GM23338 (cell line): ENCODE results near the gene EFCAB13. TPM values are rescaled to one million over a fixed set of nuclear protein-coding genes. Genes with fewer than 3 reads are reported as not detected.

ENCODE experiments used
- ATAC-seq: fragments of 200-7000 bp; cut with Tn5 transposase; 3 replicates; pipeline ENCODE4 v1.9.1; 2020
- DNase-seq: peaks from one replicate; pipeline ENCODE4 v3.0.0-alpha.2; 2015; ENCODE audit warnings: low spot score
- H2AFZ ChIP-seq: fragments of 200-600 bp; sonication (generic); 2 replicates; pipeline ENCODE4 v1.8.0; 2016; ENCODE audit warnings: antibody characterized with exemption, mild to moderate bottlenecking, moderate library complexity
- H3F3A ChIP-seq: fragments of 200-600 bp; sonication (generic); replicated peaks from 2 replicates; pipeline ENCODE4 v1.8.0; 2017; ENCODE audit warnings: antibody characterized with exemption, mixed run types, low read depth
- H3K27ac ChIP-seq: fragments of 200-600 bp; sonication (generic); 2 replicates; pipeline ENCODE4 v1.6.1; 2016; ENCODE audit warnings: low read depth
- H3K27me3 ChIP-seq: fragments of 200-600 bp; sonication (generic); 2 replicates; pipeline ENCODE4 v1.8.0; 2016; ENCODE audit warnings: mild to moderate bottlenecking, mixed run types, moderate library complexity; ENCODE audit not compliant: insufficient read depth
- H3K36me3 ChIP-seq: fragments of 200-600 bp; sonication (generic); 2 replicates; pipeline ENCODE4 v1.8.0; 2016; ENCODE audit warnings: mild to moderate bottlenecking; ENCODE audit not compliant: insufficient read depth
- H3K4me1 ChIP-seq: fragments of 200-600 bp; sonication (generic); 2 replicates; pipeline ENCODE4 v1.8.0; 2016; ENCODE audit warnings: mild to moderate bottlenecking, moderate library complexity; ENCODE audit not compliant: insufficient read depth
- H3K4me2 ChIP-seq: fragments of 200-600 bp; sonication (generic); 2 replicates; pipeline ENCODE4 v1.7.1; 2017; ENCODE audit warnings: mixed run types
- H3K4me3 ChIP-seq: fragments of 200-600 bp; sonication (generic); 2 replicates; pipeline ENCODE4 v1.6.1; 2016; ENCODE audit warnings: mixed run types
- H3K79me2 ChIP-seq: fragments of 200-600 bp; sonication (generic); replicated peaks from 2 replicates; pipeline ENCODE4 v1.8.0; 2017; ENCODE audit warnings: mild to moderate bottlenecking; ENCODE audit not compliant: insufficient read depth
- H3K9me2 ChIP-seq: fragments of 200-600 bp; sonication (generic); 2 replicates; pipeline ENCODE4 v1.8.0; 2017; ENCODE audit not compliant: insufficient read depth
- H4K20me1 ChIP-seq: fragments of 200-600 bp; sonication (generic); replicated peaks from 2 replicates; pipeline ENCODE4 v1.8.0; 2017; ENCODE audit warnings: mild to moderate bottlenecking; ENCODE audit not compliant: insufficient read depth
- H3K27ac Mint-ChIP-seq: 2 replicates; pipeline ENCODE4 v1.8.0; 2020; ENCODE audit warnings: inconsistent platforms, mild to moderate bottlenecking, moderate library complexity, mixed read lengths
- H3K27me3 Mint-ChIP-seq: 3 replicates; pipeline ENCODE4 v1.8.0; 2022; ENCODE audit warnings: low read depth, mild to moderate bottlenecking, moderate library complexity, mixed read lengths, inconsistent platforms; ENCODE audit not compliant: insufficient read depth, poor library complexity
- H3K36me3 Mint-ChIP-seq: 3 replicates; pipeline ENCODE4 v1.8.0; 2021; ENCODE audit warnings: low read depth, mild to moderate bottlenecking, inconsistent platforms, moderate library complexity, mixed read lengths
- H3K4me1 Mint-ChIP-seq: 3 replicates; pipeline ENCODE4 v1.8.0; 2020; ENCODE audit warnings: mild to moderate bottlenecking, inconsistent platforms, mixed read lengths
- H3K4me3 Mint-ChIP-seq: 3 replicates; pipeline ENCODE4 v1.8.0; 2021; ENCODE audit warnings: moderate library complexity, mild to moderate bottlenecking, inconsistent platforms, mixed read lengths
- H3K9me3 Mint-ChIP-seq: 3 replicates; pipeline ENCODE4 v1.8.0; 2020; ENCODE audit warnings: moderate library complexity, mild to moderate bottlenecking, inconsistent platforms, mixed read lengths
- CREB1 ChIP-seq: fragments of 250-450 bp; sonication (Bioruptor Pico); IDR thresholded peaks from 2 replicates; pipeline ENCODE4 v1.5.0; 2020; ENCODE audit warnings: low read depth, mild to moderate bottlenecking, moderate library complexity
- EZH2 ChIP-seq: fragments of 200-600 bp; sonication (generic); IDR thresholded peaks from one replicate; pipeline ENCODE4 v1.8.0; 2017; ENCODE audit warnings: antibody characterized with exemption, mild to moderate bottlenecking, low read depth; ENCODE audit not compliant: unreplicated experiment
- JUNB ChIP-seq: IDR thresholded peaks from one replicate; pipeline ENCODE4 v1.6.1; 2016; ENCODE audit warnings: antibody characterized with exemption; ENCODE audit not compliant: unreplicated experiment
- NANOG ChIP-seq: IDR thresholded peaks from 2 replicates; pipeline ENCODE4 v1.6.1; 2016; ENCODE audit warnings: antibody characterized with exemption, borderline replicate concordance
- POLR2AphosphoS5 ChIP-seq: IDR thresholded peaks from 2 replicates; pipeline ENCODE4 v1.6.1; 2016; ENCODE audit warnings: antibody characterized with exemption, low read depth
- STAT1 ChIP-seq: IDR thresholded peaks from one replicate; pipeline ENCODE4 v1.6.1; 2016; ENCODE audit warnings: antibody characterized with exemption; ENCODE audit not compliant: unreplicated experiment
- ZNF114 ChIP-seq: fragments of 250-450 bp; sonication (Bioruptor Pico); IDR thresholded peaks from 2 replicates; pipeline ENCODE4 v1.5.0; 2020; ENCODE audit warnings: mild to moderate bottlenecking, moderate library complexity
- ZNF331 ChIP-seq: fragments of 250-450 bp; sonication (Bioruptor Pico); IDR thresholded peaks from 2 replicates; pipeline ENCODE4 v1.5.0; 2020; ENCODE audit warnings: low read depth, mild to moderate bottlenecking, moderate library complexity
- polyA plus RNA-seq: library from polyadenylated mRNA; unstranded; fragments of >200 nt; fragmentation: Nextera tagmentation; extraction: Ambion mirVana; gene quantifications from 2 replicates; pipeline ENCODE4 v1.2.1, GENCODE V29; 2016
- total RNA-seq: library from RNA; depleted of rRNA; stranded (reverse); fragments of >200 nt; shearing (Covaris generic); gene quantifications from 2 replicates; pipeline ENCODE4 v1.2.3, GENCODE V29; 2014
- TF ChIP-seq, protein P1 (sequence below): IDR thresholded peaks from 2 replicates; pipeline ENCODE4 v1.6.1; 2016; ENCODE audit warnings: antibody characterized with exemption
- TF ChIP-seq, protein P2 (sequence below): fragments of 250-450 bp; sonication (Bioruptor Pico); IDR thresholded peaks from 2 replicates; pipeline ENCODE4 v1.5.0; 2020; ENCODE audit warnings: mild to moderate bottlenecking, moderate library complexity
- TF ChIP-seq, protein P3 (sequence below), 2 experiments: fragments of 200-600 bp in 1 of 2; sonication (generic) in 1 of 2; conservative IDR thresholded peaks; 2 replicates each; pipeline versions ENCODE4 v1.5.1 to v1.6.1; 2016 to 2017; ENCODE audit warnings: antibody characterized with exemption in 2 of 2, low read depth in 2 of 2, mild to moderate bottlenecking in 2 of 2, moderate library complexity in 1 of 2

Gene EFCAB13
- total and polyA plus RNA-seq, 2 experiments from 2014 or later: 4.1 to 5.4 TPM

DNA sequence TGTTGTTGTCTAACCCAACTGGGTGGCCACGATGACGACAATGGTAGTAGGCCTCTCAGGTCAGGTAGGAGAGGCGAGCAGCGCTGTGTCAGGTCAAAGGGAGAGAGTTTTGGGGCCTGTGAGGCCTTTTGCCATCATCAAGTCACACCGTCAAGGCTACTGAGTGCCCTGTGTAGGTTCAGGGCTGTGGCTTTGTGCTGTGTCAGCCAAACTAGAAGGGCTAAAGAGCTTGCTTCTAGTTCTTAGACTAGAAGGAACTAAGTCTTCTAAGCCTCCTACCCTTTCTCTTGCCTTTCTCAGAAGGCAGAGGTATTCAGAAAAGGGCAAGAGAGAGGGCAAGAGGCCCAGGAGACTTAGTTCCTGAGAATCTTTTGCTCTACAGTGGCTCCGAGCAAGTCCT, 25.0 kb upstream of the EFCAB13 start (continued):
- TF ChIP-seq NANOG (no peak), STAT1 (no peak), CREB1 (CRISPR knock-in tag) (no peak)
- TF ChIP-seq, protein P1, sequence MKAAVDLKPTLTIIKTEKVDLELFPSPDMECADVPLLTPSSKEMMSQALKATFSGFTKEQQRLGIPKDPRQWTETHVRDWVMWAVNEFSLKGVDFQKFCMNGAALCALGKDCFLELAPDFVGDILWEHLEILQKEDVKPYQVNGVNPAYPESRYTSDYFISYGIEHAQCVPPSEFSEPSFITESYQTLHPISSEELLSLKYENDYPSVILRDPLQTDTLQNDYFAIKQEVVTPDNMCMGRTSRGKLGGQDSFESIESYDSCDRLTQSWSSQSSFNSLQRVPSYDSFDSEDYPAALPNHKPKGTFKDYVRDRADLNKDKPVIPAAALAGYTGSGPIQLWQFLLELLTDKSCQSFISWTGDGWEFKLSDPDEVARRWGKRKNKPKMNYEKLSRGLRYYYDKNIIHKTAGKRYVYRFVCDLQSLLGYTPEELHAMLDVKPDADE: no peak

DNA sequence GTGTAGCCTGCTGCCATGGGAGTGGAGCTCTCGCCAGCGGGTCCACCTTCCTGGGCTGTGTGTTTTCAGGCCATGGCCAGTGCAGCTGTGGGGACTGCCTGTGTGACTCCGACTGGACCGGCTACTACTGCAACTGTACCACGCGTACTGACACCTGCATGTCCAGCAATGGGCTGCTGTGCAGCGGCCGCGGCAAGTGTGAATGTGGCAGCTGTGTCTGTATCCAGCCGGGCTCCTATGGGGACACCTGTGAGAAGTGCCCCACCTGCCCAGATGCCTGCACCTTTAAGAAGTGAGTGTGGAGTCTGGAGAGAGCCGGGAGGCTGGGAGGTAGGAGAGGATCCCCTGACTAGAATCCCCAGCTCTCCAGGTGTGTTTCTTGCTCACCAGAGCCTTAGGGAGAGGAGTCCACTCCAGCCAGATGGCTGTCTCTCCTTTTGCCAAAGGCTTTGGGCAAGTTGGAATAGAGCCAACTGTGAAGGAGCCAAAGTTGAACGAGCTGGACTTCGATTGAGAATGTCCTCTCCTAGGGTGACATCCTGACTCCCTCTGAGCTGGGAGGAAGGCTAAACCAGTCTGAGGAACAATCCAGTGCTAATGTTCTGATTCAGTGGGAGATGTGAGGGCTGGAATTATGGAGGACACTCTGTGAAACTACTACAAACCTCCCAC, 24.4 kb upstream of the EFCAB13 start:
- no peaks in the 10 kb centered on the region for H3K79me2 ChIP-seq
- no peak overlapping the region for H3K27ac ChIP-seq
- no peak overlapping the region for H2AFZ ChIP-seq
- TF ChIP-seq POLR2AphosphoS5 (no peak), JUNB (no peak), CREB1 (CRISPR knock-in tag) (no peak), ZNF114 (no peak), NANOG (no peak)
- no peak overlapping the region for H3K4me2 ChIP-seq
- DNase-seq: no peak
- H4K20me1 ChIP-seq: no peaks in the 10 kb centered on the region
- 0 out of 2 replicates have a peak, but pooled peaks cover 2% of the 10 kb centered on the region for H3K9me2 ChIP-seq
- no peaks in the 10 kb centered on the region for H3K9me3 Mint-ChIP-seq
- H3K27me3 Mint-ChIP-seq: peaks cover 12% of the 10 kb centered on the region
- no peaks in the 10 kb centered on the region for H3K36me3 ChIP-seq
- peaks cover 6% of the 10 kb centered on the region; the same call in 1 of the 3 replicates for H3K4me1 Mint-ChIP-seq
- H3K27me3 ChIP-seq: no peaks in the 10 kb centered on the region
- H3K4me3 Mint-ChIP-seq: no peak overlapping the region
- H3K36me3 Mint-ChIP-seq: no peaks in the 10 kb centered on the region
- no peaks in the 10 kb centered on the region for H3F3A ChIP-seq
- no peak overlapping the region for H3K4me3 ChIP-seq
- no peak overlapping the region for H3K27ac Mint-ChIP-seq
- no peak for ATAC-seq
- no peaks in the 10 kb centered on the region for H3K4me1 ChIP-seq

DNA sequence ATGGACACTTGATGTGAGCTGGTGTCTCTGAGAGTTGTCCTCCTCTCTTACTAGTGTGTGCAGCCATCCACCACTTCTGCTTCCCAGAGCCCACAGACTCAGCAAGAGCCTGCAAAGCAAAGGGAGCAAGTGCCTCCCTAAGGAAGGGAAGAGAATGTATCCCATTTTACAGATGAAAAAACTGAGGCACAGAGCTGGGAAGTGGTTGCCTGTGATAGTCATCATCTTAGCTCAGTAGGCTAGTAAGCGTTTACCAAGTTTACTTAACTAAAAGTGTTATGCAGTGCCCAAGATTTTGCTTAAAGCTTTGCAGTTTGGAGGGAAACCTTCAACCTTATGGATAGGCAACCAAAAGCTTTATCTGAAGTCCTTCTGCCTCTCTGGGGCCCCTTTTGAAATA, 23.0 kb upstream of the EFCAB13 start:
- Histone ChIP-seq H2AFZ (no peak overlapping the region), H3K4me2 (no peak overlapping the region), H3K27me3 (no peaks in the 10 kb centered on the region), H3K4me3 (no peak overlapping the region), H4K20me1 (no peaks in the 10 kb centered on the region), H3K27ac (no peak overlapping the region), H3K4me1 (no peaks in the 10 kb centered on the region), H3K36me3 (no peaks in the 10 kb centered on the region), H3F3A (no peaks in the 10 kb centered on the region), H3K79me2 (no peaks in the 10 kb centered on the region), H3K9me2 (peaks cover 2% of the 10 kb centered on the region; the same call in 1 of the 2 replicates)
- Mint-ChIP-seq H3K4me3 (no peak overlapping the region), H3K4me1 (0 out of 3 replicates have a peak, but pooled peaks cover 4% of the 10 kb centered on the region), H3K27me3 (peaks cover 12% of the 10 kb centered on the region), H3K27ac (no peak overlapping the region), H3K9me3 (no peaks in the 10 kb centered on the region), H3K36me3 (no peaks in the 10 kb centered on the region)
- DNase-seq (no peak), ATAC-seq (no peak)
- TF ChIP-seq, protein P2, sequence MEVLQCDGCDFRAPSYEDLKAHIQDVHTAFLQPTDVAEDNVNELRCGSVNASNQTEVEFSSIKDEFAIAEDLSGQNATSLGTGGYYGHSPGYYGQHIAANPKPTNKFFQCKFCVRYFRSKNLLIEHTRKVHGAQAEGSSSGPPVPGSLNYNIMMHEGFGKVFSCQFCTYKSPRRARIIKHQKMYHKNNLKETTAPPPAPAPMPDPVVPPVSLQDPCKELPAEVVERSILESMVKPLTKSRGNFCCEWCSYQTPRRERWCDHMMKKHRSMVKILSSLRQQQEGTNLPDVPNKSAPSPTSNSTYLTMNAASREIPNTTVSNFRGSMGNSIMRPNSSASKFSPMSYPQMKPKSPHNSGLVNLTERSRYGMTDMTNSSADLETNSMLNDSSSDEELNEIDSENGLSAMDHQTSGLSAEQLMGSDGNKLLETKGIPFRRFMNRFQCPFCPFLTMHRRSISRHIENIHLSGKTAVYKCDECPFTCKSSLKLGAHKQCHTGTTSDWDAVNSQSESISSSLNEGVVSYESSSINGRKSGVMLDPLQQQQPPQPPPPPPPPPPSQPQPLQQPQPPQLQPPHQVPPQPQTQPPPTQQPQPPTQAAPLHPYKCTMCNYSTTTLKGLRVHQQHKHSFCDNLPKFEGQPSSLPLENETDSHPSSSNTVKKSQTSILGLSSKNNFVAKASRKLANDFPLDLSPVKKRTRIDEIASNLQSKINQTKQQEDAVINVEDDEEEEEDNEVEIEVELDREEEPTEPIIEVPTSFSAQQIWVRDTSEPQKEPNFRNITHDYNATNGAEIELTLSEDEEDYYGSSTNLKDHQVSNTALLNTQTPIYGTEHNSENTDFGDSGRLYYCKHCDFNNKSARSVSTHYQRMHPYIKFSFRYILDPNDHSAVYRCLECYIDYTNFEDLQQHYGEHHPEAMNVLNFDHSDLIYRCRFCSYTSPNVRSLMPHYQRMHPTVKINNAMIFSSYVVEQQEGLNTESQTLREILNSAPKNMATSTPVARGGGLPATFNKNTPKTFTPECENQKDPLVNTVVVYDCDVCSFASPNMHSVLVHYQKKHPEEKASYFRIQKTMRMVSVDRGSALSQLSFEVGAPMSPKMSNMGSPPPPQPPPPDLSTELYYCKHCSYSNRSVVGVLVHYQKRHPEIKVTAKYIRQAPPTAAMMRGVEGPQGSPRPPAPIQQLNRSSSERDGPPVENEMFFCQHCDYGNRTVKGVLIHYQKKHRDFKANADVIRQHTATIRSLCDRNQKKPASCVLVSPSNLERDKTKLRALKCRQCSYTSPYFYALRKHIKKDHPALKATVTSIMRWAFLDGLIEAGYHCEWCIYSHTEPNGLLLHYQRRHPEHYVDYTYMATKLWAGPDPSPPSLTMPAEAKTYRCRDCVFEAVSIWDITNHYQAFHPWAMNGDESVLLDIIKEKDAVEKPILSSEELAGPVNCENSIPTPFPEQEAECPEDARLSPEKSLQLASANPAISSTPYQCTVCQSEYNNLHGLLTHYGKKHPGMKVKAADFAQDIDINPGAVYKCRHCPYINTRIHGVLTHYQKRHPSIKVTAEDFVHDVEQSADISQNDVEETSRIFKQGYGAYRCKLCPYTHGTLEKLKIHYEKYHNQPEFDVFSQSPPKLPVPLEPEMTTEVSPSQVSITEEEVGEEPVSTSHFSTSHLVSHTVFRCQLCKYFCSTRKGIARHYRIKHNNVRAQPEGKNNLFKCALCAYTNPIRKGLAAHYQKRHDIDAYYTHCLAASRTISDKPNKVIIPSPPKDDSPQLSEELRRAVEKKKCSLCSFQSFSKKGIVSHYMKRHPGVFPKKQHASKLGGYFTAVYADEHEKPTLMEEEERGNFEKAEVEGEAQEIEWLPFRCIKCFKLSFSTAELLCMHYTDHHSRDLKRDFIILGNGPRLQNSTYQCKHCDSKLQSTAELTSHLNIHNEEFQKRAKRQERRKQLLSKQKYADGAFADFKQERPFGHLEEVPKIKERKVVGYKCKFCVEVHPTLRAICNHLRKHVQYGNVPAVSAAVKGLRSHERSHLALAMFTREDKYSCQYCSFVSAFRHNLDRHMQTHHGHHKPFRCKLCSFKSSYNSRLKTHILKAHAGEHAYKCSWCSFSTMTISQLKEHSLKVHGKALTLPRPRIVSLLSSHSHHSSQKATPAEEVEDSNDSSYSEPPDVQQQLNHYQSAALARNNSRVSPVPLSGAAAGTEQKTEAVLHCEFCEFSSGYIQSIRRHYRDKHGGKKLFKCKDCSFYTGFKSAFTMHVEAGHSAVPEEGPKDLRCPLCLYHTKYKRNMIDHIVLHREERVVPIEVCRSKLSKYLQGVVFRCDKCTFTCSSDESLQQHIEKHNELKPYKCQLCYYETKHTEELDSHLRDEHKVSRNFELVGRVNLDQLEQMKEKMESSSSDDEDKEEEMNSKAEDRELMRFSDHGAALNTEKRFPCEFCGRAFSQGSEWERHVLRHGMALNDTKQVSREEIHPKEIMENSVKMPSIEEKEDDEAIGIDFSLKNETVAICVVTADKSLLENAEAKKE (CRISPR knock-in tag): no peak
- TF ChIP-seq, protein P3, sequence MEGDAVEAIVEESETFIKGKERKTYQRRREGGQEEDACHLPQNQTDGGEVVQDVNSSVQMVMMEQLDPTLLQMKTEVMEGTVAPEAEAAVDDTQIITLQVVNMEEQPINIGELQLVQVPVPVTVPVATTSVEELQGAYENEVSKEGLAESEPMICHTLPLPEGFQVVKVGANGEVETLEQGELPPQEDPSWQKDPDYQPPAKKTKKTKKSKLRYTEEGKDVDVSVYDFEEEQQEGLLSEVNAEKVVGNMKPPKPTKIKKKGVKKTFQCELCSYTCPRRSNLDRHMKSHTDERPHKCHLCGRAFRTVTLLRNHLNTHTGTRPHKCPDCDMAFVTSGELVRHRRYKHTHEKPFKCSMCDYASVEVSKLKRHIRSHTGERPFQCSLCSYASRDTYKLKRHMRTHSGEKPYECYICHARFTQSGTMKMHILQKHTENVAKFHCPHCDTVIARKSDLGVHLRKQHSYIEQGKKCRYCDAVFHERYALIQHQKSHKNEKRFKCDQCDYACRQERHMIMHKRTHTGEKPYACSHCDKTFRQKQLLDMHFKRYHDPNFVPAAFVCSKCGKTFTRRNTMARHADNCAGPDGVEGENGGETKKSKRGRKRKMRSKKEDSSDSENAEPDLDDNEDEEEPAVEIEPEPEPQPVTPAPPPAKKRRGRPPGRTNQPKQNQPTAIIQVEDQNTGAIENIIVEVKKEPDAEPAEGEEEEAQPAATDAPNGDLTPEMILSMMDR (conservative IDR thresholded peaks at IDR 0.05; ENCODE audit: low read depth in 2 of 2): no peak
- no peak for TF ChIP-seq STAT1
- TF ChIP-seq CREB1 (CRISPR knock-in tag): no peak
- TF ChIP-seq NANOG: no peak
- no peak for TF ChIP-seq EZH2
- no peak for TF ChIP-seq ZNF331 (CRISPR knock-in tag)
